Esophagus muscularis mucosa (tissue), 4 donors: ENCODE measurements around the gene DCP1B. TPM values are rescaled to one million over a fixed set of nuclear protein-coding genes. Genes with fewer than 3 reads are reported as not detected.
"Not testable (repeated sequence)": the region's sequence is repeated elsewhere in the genome, so short reads cannot be mapped to it uniquely, and the experiment has no call there.

Experiments
- DNase-seq: peaks from one replicate; pipeline ENCODE4 v3.0.0-alpha.2; 2017; ENCODE audit errors: extremely low spot score
- H3K27ac ChIP-seq, 4 donors: fragments of 200-600 bp; sonication (generic); replicated peaks in 1 of 4; 1 replicate in 3 of 4; 2 replicates in 1 of 4; pipeline ENCODE4 v1.5.1; 2016 to 2019; ENCODE audit warnings: mild to moderate bottlenecking in 1 of 4
- H3K27me3 ChIP-seq, 4 donors: fragments of 200-600 bp; sonication (generic); one replicate each; pipeline versions ENCODE4 v1.5.1 to v1.6.0; 2016 to 2019
- H3K36me3 ChIP-seq, 4 donors: fragments of 200-600 bp; sonication (generic); one replicate each; pipeline ENCODE4 v1.5.1; 2016 to 2019
- H3K4me1 ChIP-seq, 4 donors: fragments of 200-600 bp; sonication (generic); one replicate each; pipeline ENCODE4 v1.5.1; 2016 to 2019
- H3K4me3 ChIP-seq, 4 donors: fragments of 200-600 bp; sonication (generic); 1 replicate in 2 of 4; 2 replicates in 2 of 4; pipeline ENCODE4 v1.5.1; 2016 to 2019; ENCODE audit warnings: mild to moderate bottlenecking in 4 of 4, moderate library complexity in 1 of 4
- H3K9me3 ChIP-seq, 4 donors: fragments of 200-600 bp; sonication (generic); 1 replicate in 3 of 4; 2 replicates in 1 of 4; pipeline ENCODE4 v1.5.1; 2016 to 2019
- EP300 ChIP-seq: sonication (generic); formaldehyde crosslinking; IDR thresholded peaks from one replicate; pipeline ENCODE4 v1.6.1; 2017; ENCODE audit warnings: antibody characterized with exemption
- POLR2A ChIP-seq: fragments of 450-650 bp; IDR thresholded peaks from one replicate; pipeline ENCODE4 v1.6.1; 2017; ENCODE audit warnings: antibody characterized with exemption, moderate library complexity, mild to moderate bottlenecking, low read depth
- POLR2AphosphoS5 ChIP-seq, 2 donors: sonication (generic); formaldehyde crosslinking; IDR thresholded peaks; one replicate each; pipeline ENCODE4 v1.6.1; 2017; ENCODE audit warnings: antibody characterized with exemption in 2 of 2
- WGBS: methylation state at CpG from one replicate; pipeline ENCODE4 v1.1.5; 2018; 5-methylcytosine and 5-hydroxymethylcytosine counted together
- intact Hi-C: fragments of 100-400 bp; cut with DNase I; formaldehyde crosslinking; loops from one replicate; pipeline ENCODE4 v1.15.1; 2023
- total RNA-seq, 4 donors: library from RNA; depleted of rRNA; stranded (reverse); fragments of >200 nt; gene quantifications; one replicate each; pipeline versions ENCODE4 v1.1.0 to v1.2.1, GENCODE V29; 2016
- TF ChIP-seq, protein P1 (sequence below), 3 experiments: fragments of 200-600 bp in 2 of 3; fragments of 450-650 bp in 1 of 3; sonication (generic) in 2 of 3; IDR thresholded peaks; one replicate each; pipeline ENCODE4 v1.5.1; 2017 to 2019; ENCODE audit warnings: antibody characterized with exemption in 3 of 3, mild to moderate bottlenecking in 2 of 3, moderate library complexity in 1 of 3

The DCP1B gene
- total RNA-seq, 4 donors from 2014 or later: 22.0 to 26.5 (median 24.4) TPM

DNA sequence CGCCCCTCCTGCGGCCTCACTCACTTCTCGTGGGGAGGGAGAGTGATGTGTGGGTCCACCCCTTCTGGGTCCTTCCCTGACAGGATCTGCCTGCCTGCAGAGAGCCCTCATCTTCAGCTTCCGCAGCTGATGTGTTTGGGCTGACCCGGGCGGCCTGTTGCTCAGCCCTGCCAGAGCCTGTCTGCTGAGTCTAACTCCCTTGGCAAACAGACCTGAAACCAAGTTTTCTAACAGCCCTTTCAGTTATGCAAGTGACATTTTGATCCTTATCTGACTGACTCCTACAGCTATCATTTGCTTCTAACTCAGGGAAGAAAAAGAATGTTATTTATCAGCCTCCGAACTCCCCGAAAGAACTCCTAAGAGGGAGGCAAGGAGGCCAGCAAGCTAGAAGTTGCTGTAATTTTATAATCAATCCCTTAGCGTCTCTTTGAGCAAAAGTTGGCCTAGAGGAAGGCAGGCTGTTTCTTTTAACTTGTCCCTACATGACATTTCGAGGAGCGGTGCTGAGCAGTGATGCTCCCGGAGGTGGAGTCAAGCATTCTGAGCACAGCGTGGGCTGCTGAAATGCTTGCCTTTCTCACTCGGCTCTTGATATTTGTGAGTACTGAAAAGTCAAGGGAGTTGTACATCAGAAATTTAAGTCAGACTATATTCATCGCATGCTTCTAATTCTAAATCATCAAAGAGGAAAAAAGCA lies 54.3 kb downstream of the DCP1B start:
- Histone ChIP-seq H3K4me1 (peaks cover 4 to 44% (median 32%) of the 10 kb centered on the region in 4 donors), H3K9me3 (no peaks in the 10 kb centered on the region), H3K27ac (peak overlapping the region; percentile 82 to 85 (median 83)), H3K4me3 (no peak overlapping the region), H3K36me3 (peaks cover 39 to 93% (median 63%) of the 10 kb centered on the region in 4 donors), H3K27me3 (no peaks in the 10 kb centered on the region)
- WGBS: 41% methylated on average over 15 of the region's 15 CpGs
- intact Hi-C loops: no loop called here
- TF ChIP-seq POLR2AphosphoS5 (IDR thresholded peaks at IDR 0.05): peak; percentile 21 to 70
- TF ChIP-seq, protein P1, sequence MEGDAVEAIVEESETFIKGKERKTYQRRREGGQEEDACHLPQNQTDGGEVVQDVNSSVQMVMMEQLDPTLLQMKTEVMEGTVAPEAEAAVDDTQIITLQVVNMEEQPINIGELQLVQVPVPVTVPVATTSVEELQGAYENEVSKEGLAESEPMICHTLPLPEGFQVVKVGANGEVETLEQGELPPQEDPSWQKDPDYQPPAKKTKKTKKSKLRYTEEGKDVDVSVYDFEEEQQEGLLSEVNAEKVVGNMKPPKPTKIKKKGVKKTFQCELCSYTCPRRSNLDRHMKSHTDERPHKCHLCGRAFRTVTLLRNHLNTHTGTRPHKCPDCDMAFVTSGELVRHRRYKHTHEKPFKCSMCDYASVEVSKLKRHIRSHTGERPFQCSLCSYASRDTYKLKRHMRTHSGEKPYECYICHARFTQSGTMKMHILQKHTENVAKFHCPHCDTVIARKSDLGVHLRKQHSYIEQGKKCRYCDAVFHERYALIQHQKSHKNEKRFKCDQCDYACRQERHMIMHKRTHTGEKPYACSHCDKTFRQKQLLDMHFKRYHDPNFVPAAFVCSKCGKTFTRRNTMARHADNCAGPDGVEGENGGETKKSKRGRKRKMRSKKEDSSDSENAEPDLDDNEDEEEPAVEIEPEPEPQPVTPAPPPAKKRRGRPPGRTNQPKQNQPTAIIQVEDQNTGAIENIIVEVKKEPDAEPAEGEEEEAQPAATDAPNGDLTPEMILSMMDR (IDR thresholded peaks at IDR 0.05): no peak
- DNase-seq: peak; percentile 91

DNA sequence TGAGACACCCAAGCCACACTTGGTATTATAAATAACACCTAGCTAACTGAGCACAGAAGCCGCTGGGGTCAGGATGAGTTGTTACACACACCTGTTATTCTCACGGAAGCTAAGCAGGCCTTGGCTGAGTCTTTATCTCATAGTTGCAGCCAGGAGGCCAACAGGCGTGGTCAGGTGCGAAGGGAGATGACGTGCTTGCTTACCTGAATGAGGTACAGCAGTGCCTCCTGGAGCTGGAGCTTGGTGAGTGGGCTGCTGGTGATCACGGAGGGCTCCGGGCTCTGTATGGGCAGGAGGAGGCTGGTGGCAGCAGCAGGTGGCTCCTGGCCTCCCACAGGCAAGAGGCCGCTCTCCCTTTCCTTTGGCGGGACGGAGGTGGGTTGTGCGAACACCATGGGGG lies 55.4 kb downstream of the DCP1B start:
- intact Hi-C loops: no loop called here
- Histone ChIP-seq H3K4me3 (no peak overlapping the region), H3K36me3 (peaks cover 36 to 86% (median 57%) of the 10 kb centered on the region in 4 donors), H3K27ac (peak overlapping the region; percentile 82 to 85 (median 83)), H3K27me3 (no peaks in the 10 kb centered on the region), H3K4me1 (peaks cover 4 to 44% (median 32%) of the 10 kb centered on the region in 4 donors), H3K9me3 (no peaks in the 10 kb centered on the region)
- no peak for DNase-seq
- TF ChIP-seq POLR2AphosphoS5 (IDR thresholded peaks at IDR 0.05) (no peak), EP300 (no peak), POLR2A (no peak)
- TF ChIP-seq, protein P1 (IDR thresholded peaks at IDR 0.05): no peak
- 96% methylated on average over 7 of the region's 11 CpGs for WGBS

DNA sequence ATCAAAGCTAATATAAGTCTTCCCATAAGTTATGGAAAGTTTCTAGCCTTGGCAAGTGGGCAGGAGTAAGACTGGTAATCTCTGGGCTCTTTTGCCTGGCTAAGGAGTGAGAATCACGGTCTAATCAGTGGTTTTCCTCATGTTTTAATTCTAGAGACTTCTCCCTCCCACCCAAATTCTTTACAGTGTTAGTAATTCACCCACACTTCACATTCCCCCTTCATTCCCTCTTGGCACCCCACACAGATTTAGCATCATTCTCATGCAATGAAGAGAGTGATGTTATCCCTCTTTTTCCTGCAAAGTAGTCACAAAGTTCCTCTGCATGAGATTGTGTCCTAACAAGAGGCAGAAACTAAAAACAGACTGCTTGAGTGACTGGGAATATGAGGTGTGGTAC lies 57.2 kb downstream of the DCP1B start:
- TF ChIP-seq POLR2A (no peak), EP300 (no peak), POLR2AphosphoS5 (IDR thresholded peaks at IDR 0.05) (no peak)
- TF ChIP-seq, protein P1 (IDR thresholded peaks at IDR 0.05): no peak
- Histone ChIP-seq H3K9me3 (no peaks in the 10 kb centered on the region), H3K4me1 (peaks cover 4 to 44% (median 32%) of the 10 kb centered on the region in 4 donors), H3K27ac (peak overlapping the region in 3 of 4 donors; percentile 82 to 85 (median 84)), H3K36me3 (peaks cover 20 to 72% (median 44%) of the 10 kb centered on the region in 4 donors), H3K27me3 (no peaks in the 10 kb centered on the region), H3K4me3 (no peak overlapping the region)
- DNase-seq: no peak
- intact Hi-C loops: no loop called here
- WGBS: 46% methylated on average over 1 of the region's 1 CpG

DNA sequence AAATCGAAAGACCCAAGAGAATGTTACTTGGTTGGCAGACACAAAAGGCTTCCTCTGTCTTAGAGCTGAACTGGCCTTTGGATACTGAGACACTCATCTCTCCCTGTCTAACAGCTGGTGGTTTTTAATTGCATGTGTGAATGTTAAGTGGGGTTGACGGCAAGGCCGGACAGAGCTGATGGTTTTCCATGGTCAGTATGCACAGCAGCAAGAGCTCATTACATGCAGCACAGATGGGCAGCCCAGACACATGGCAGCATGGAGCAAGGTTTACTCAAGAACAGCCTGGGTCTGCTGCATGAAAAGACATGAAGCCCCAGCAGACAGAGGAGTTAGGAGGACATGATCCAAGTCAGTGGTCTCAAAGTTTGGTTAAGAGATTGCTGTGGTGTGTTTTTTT lies 58.0 kb downstream of the DCP1B start:
- DNase-seq: peak; percentile 64
- 82% methylated on average over 3 of the region's 3 CpGs for WGBS
- H3K9me3 ChIP-seq: no peaks in the 10 kb centered on the region
- H3K4me1 ChIP-seq: peaks cover 4 to 44% (median 31%) of the 10 kb centered on the region in 4 donors
- intact Hi-C loops: no loop called here
- TF ChIP-seq, protein P1 (IDR thresholded peaks at IDR 0.05): no peak
- no peak for TF ChIP-seq EP300
- TF ChIP-seq POLR2A: no peak
- TF ChIP-seq POLR2AphosphoS5 (IDR thresholded peaks at IDR 0.05): no peak
- H3K27me3 ChIP-seq: no peaks in the 10 kb centered on the region
- H3K4me3 ChIP-seq: no peak overlapping the region
- peak overlapping the region in 2 of 4 donors; percentile 84 to 85 for H3K27ac ChIP-seq
- peaks cover 15 to 71% (median 39%) of the 10 kb centered on the region in 4 donors for H3K36me3 ChIP-seq

DNA sequence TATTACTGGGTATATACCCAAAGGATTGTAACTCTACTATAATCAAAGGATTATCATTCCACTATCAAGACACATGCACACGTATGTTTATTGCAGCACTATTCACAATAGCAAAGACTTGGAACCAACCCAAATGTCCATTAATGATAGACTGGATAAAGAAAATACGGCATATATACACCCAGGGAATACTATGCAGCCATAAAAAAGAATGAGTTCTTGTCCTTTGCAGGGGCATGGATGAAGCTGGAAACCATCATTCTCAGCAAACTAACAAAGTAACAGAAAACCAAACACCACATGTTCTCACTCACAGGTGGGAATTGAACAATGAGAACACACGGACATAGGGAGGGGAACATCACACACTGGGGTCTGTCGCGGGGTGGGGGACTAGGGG lies 58.8 kb downstream of the DCP1B start:
- Histone ChIP-seq H3K4me1 (peaks cover 4 to 41% (median 26%) of the 10 kb centered on the region in 4 donors), H3K36me3 (peaks cover 23 to 71% (median 40%) of the 10 kb centered on the region in 4 donors)
- intact Hi-C loops, H3K9me3 ChIP-seq, H3K27me3 ChIP-seq, H3K27ac ChIP-seq, DNase-seq, H3K4me3 ChIP-seq: not testable (repeated sequence)
- 93% methylated on average over 5 of the region's 5 CpGs for WGBS
